Mesendoderm (in vitro differentiated cells): ENCODE measurements around the gene SLC30A7.
"Not testable (repeated sequence)": the region's sequence is repeated elsewhere in the genome, so short reads cannot be mapped to it uniquely, and the experiment has no call there.

ENCODE experiments used
- DNase-seq: peaks from one replicate; pipeline ENCODE4 v3.0.0; 2013
- H2AK5ac ChIP-seq: 2 replicates; pipeline ENCODE4 v1.6.1; 2013; ENCODE audit warnings: low read length, inconsistent platforms
- H2BK120ac ChIP-seq: 2 replicates; pipeline ENCODE4 v1.6.1; 2013; ENCODE audit warnings: low read depth, mild to moderate bottlenecking, low read length, moderate library complexity, mixed read lengths
- H2BK15ac ChIP-seq: replicated peaks from 2 replicates; pipeline ENCODE4 v1.6.1; 2013; ENCODE audit warnings: low read depth, mild to moderate bottlenecking, moderate library complexity
- H2BK5ac ChIP-seq: 2 replicates; pipeline ENCODE4 v1.6.1; 2013; ENCODE audit warnings: low read length, inconsistent platforms
- H3K18ac ChIP-seq: 2 replicates; pipeline ENCODE4 v1.6.1; 2013; ENCODE audit warnings: mild to moderate bottlenecking, low read length, mixed read lengths
- H3K23ac ChIP-seq: one replicate; pipeline ENCODE4 v1.6.1; 2013; ENCODE audit warnings: low read length
- H3K27ac ChIP-seq: 2 replicates; pipeline ENCODE4 v1.5.1; 2013; ENCODE audit warnings: low read depth, mild to moderate bottlenecking, inconsistent platforms, low read length, moderate library complexity
- H3K27me3 ChIP-seq: 2 replicates; pipeline ENCODE4 v1.6.1; 2013; ENCODE audit warnings: low read length, control low read depth, mild to moderate bottlenecking, inconsistent platforms; ENCODE audit not compliant: insufficient read depth, poor library complexity
- H3K36me3 ChIP-seq: 2 replicates; pipeline ENCODE4 v1.6.1; 2013; ENCODE audit warnings: low read length, inconsistent platforms; ENCODE audit not compliant: control insufficient read depth, insufficient read depth
- H3K4ac ChIP-seq: one replicate; pipeline ENCODE4 v1.6.1; 2013; ENCODE audit warnings: low read depth, mild to moderate bottlenecking, low read length, moderate library complexity
- H3K4me1 ChIP-seq: 2 replicates; pipeline ENCODE4 v1.6.1; 2013; ENCODE audit warnings: low read depth, low read length, inconsistent platforms; ENCODE audit not compliant: control insufficient read depth
- H3K4me2 ChIP-seq: 2 replicates; pipeline ENCODE4 v1.6.1; 2013; ENCODE audit warnings: low read length
- H3K4me3 ChIP-seq: 2 replicates; pipeline ENCODE4 v1.5.1; 2013; ENCODE audit warnings: mild to moderate bottlenecking, low read length
- H3K56ac ChIP-seq: one replicate; pipeline ENCODE4 v1.6.1; 2013; ENCODE audit warnings: low read length
- H3K79me1 ChIP-seq: 2 replicates; pipeline ENCODE4 v1.6.1; 2013; ENCODE audit warnings: low read length, inconsistent platforms
- H3K79me2 ChIP-seq: 2 replicates; pipeline ENCODE4 v1.6.1; 2013; ENCODE audit warnings: mild to moderate bottlenecking, low read length; ENCODE audit not compliant: control insufficient read depth, insufficient read depth
- H3K9ac ChIP-seq: 2 replicates; pipeline ENCODE4 v1.6.1; 2013; ENCODE audit warnings: low read length, inconsistent platforms
- H4K5ac ChIP-seq: one replicate; pipeline ENCODE4 v1.6.1; 2013; ENCODE audit warnings: low read length
- H4K8ac ChIP-seq: one replicate; pipeline ENCODE4 v1.6.1; 2013; ENCODE audit warnings: low read depth, mild to moderate bottlenecking, control low read depth, low read length, moderate library complexity
- WGBS: extraction: QIAGEN DNeasy Blood & Tissue Kit; methylation state at CpG from one replicate; pipeline ENCODE4 v1.1.7; 2013; ENCODE audit warnings: low lambda C conversion rate, missing lambda C conversion rate; ENCODE audit not compliant: insufficient coverage; ENCODE audit errors: extremely low coverage; 5-methylcytosine and 5-hydroxymethylcytosine counted together

SLC30A7 gene

GRCh38 chr1:100949515-100950158, 53.7 kb downstream of the SLC30A7 start:
- H3K4ac ChIP-seq, H4K8ac ChIP-seq, H3K36me3 ChIP-seq, H2AK5ac ChIP-seq, H3K18ac ChIP-seq, H2BK5ac ChIP-seq, H3K4me3 ChIP-seq, H3K27me3 ChIP-seq, H3K27ac ChIP-seq, H3K79me2 ChIP-seq, H3K4me1 ChIP-seq, H3K9ac ChIP-seq, H3K79me1 ChIP-seq, H2BK15ac ChIP-seq, H4K5ac ChIP-seq, H2BK120ac ChIP-seq: not testable (repeated sequence)
- Histone ChIP-seq H3K4me2 (peak overlapping the region; percentile 34), H3K23ac (peak overlapping the region; percentile 53), H3K56ac (peak overlapping the region; percentile 70)
- WGBS = no CpG with 5 or more reads among the region's 9 CpGs
- DNase-seq = peak; percentile 94

GRCh38 chr1:100950337-100950736, 54.4 kb downstream of the SLC30A7 start:
- Histone ChIP-seq H3K4ac (no peak overlapping the region), H3K9ac (no peak overlapping the region), H3K4me3 (no peak overlapping the region), H2BK15ac (no peak overlapping the region), H2BK5ac (no peak overlapping the region), H2BK120ac (no peak overlapping the region), H3K56ac (no peak overlapping the region), H3K79me1 (peaks cover 2% of the 10 kb centered on the region), H3K18ac (no peak overlapping the region), H3K4me2 (no peak overlapping the region), H3K27me3 (no peaks in the 10 kb centered on the region), H3K27ac (no peak overlapping the region), H2AK5ac (no peak overlapping the region), H3K23ac (no peak overlapping the region), H3K36me3 (no peaks in the 10 kb centered on the region), H4K5ac (no peak overlapping the region), H3K79me2 (no peaks in the 10 kb centered on the region), H4K8ac (no peak overlapping the region), H3K4me1 (peaks cover 6% of the 10 kb centered on the region)
- no peak for DNase-seq

DNA sequence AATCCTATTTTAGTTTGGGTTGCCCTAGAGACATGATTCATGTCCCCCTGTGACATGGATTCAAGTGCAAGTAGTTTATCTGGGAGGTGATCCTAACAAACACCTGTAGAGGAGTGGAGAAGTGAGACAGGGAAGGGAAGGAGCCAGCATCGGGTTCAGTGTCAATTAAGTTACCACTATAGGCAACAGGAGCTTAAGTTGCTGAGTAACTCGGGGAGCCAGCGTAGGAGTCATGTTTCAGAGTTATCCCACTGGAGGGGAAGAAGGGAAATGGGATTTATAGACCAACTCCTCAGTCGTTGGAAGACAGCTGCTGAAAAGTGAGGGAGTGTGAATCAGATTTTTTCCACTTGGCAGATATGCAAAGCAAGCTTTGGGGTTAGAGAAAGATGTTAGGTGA, 54.9 kb downstream of the SLC30A7 start:
- no peaks in the 10 kb centered on the region for H3K36me3 ChIP-seq
- H3K4me3 ChIP-seq = no peak overlapping the region
- no peak overlapping the region for H3K4me2 ChIP-seq
- WGBS = no CpG with 5 or more reads among the region's 4 CpGs
- H2BK120ac ChIP-seq = no peak overlapping the region
- H3K9ac ChIP-seq = no peak overlapping the region
- H3K27ac ChIP-seq = no peak overlapping the region
- H2AK5ac ChIP-seq = no peak overlapping the region
- no peak overlapping the region for H4K5ac ChIP-seq
- H2BK15ac ChIP-seq = no peak overlapping the region
- H3K79me2 ChIP-seq = no peaks in the 10 kb centered on the region
- H3K4me1 ChIP-seq = peaks cover 6% of the 10 kb centered on the region
- H3K18ac ChIP-seq = no peak overlapping the region
- H3K23ac ChIP-seq = no peak overlapping the region
- DNase-seq = peak; percentile 54
- H4K8ac ChIP-seq = no peak overlapping the region
- no peaks in the 10 kb centered on the region for H3K27me3 ChIP-seq
- H3K56ac ChIP-seq = no peak overlapping the region
- H3K4ac ChIP-seq = no peak overlapping the region
- H2BK5ac ChIP-seq = no peak overlapping the region
- peaks cover 2% of the 10 kb centered on the region for H3K79me1 ChIP-seq

DNA sequence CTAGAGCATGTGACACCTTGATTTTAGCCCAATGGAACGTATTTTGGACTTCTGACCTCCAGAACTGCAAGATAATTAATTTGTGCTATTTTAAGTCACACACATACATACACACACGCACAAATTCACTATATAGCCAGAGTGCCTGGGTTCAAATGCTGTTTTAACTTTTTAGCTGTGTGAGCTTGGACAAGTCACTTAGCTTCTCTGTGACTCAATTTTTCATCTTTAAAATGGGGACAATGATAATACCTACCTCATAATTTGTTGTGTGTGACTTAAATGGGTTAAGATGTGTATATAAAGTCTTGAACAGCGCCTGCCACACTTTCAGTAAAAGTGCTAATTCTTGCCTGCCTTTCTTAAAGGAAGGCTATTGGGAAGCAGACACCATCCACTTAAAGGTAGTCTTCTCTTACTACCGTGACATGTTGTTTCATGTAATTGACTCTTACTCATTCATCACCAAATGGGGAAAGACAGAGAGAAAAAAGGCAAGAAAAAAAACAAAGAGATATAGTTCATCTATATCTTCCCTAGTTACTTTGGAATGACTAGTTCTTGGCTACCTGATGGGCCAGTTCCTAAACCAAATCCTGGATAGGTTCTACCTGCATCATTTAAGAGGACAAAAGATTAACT, 56.3 kb downstream of the SLC30A7 start:
- no peak overlapping the region for H2BK5ac ChIP-seq
- DNase-seq = no peak
- H3K4ac ChIP-seq = no peak overlapping the region
- peaks cover 2% of the 10 kb centered on the region for H3K79me1 ChIP-seq
- no peak overlapping the region for H2BK15ac ChIP-seq
- no peak overlapping the region for H3K27ac ChIP-seq
- H3K27me3 ChIP-seq = no peaks in the 10 kb centered on the region
- H3K23ac ChIP-seq = no peak overlapping the region
- no peaks in the 10 kb centered on the region for H3K79me2 ChIP-seq
- no CpG with 5 or more reads among the region's 4 CpGs for WGBS
- H3K4me3 ChIP-seq = no peak overlapping the region
- no peak overlapping the region for H4K8ac ChIP-seq
- no peak overlapping the region for H3K56ac ChIP-seq
- no peak overlapping the region for H3K4me2 ChIP-seq
- H3K18ac ChIP-seq = no peak overlapping the region
- no peak overlapping the region for H2BK120ac ChIP-seq
- H3K4me1 ChIP-seq = peaks cover 6% of the 10 kb centered on the region
- H2AK5ac ChIP-seq = no peak overlapping the region
- no peaks in the 10 kb centered on the region for H3K36me3 ChIP-seq
- no peak overlapping the region for H4K5ac ChIP-seq
- no peak overlapping the region for H3K9ac ChIP-seq

DNA sequence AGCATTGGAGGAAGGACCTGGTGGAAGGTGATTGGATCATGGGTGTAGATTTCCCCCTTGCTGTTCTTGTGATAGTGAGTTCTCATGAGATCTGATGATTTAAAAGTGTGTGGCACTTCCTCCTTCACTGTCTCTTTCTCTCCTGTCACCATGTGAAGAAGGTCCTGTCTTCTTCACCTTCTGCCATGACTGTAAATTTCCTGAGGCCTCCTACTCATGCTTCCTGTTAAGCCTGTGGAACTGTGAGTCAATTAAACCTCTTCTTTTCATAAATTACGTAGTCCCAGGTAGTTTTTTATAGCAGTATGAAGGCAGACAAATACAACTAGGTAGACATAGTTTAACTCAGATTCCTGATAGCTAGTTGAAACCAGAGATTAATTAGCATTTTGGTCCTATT, 57.1 kb downstream of the SLC30A7 start:
- not testable (repeated sequence) for H3K4ac ChIP-seq, H3K36me3 ChIP-seq, DNase-seq, H2AK5ac ChIP-seq, H4K8ac ChIP-seq, H4K5ac ChIP-seq, H3K23ac ChIP-seq, H2BK5ac ChIP-seq, H3K79me1 ChIP-seq, H3K9ac ChIP-seq, H3K4me1 ChIP-seq, H3K4me2 ChIP-seq, H3K79me2 ChIP-seq, H2BK120ac ChIP-seq, H3K4me3 ChIP-seq, H3K56ac ChIP-seq, H3K18ac ChIP-seq, H3K27ac ChIP-seq, H2BK15ac ChIP-seq, H3K27me3 ChIP-seq
- no CpG with 5 or more reads among the region's 1 CpG for WGBS
